ENCODE data around the gene TEKT2.

GRCh38 chr1:36034692-36035091 is 49.2 kb upstream of the TEKT2 start:
- TF ChIP-seq GATA3 (IDR thresholded peaks at IDR 0.05; ENCODE audit: low read depth, low read length) = no peak
- no peak for TF ChIP-seq GATA2 (IDR thresholded peaks at IDR 0.05; ENCODE audit: low read depth, low read length)

Measured in SH-SY5Y (cell line).